HEK293T (cell line): ENCODE measurements around the gene LYRM4.

Source experiments
- CTCF ChIA-PET: fragments of 350-600 bp; formaldehyde crosslinking; extraction: SDS; loops from one replicate; lab custom pipeline; 2021; ENCODE audit warnings: antibody characterized with exemption, inconsistent platforms; lab: Yijun Ruan, JAX
- POLR2A ChIA-PET: fragments of 350-600 bp; formaldehyde crosslinking; extraction: SDS; loops from one replicate; lab custom pipeline; 2020; ENCODE audit warnings: antibody characterized with exemption, inconsistent platforms; lab: Yijun Ruan, JAX
- DNase-seq: peaks from one replicate; pipeline ENCODE4 v3.0.0; 2012; ENCODE audit warnings: mixed read lengths; ENCODE audit errors: extremely low spot score
- ARNT ChIP-seq: fragments of 450-650 bp; IDR thresholded peaks from 2 replicates; pipeline ENCODE4 v1.6.1; 2017; ENCODE audit warnings: mild to moderate bottlenecking
- BHLHE40 ChIP-seq: fragments of 450-650 bp; IDR thresholded peaks from 2 replicates; pipeline ENCODE4 v1.6.1; 2016; ENCODE audit warnings: mild to moderate bottlenecking, moderate library complexity, borderline replicate concordance
- CTBP1 ChIP-seq: fragments of 450-650 bp; IDR thresholded peaks from 2 replicates; pipeline ENCODE4 v1.6.1; 2016; ENCODE audit warnings: borderline replicate concordance
- ELF4 ChIP-seq: fragments of 450-650 bp; IDR thresholded peaks from 2 replicates; pipeline ENCODE4 v1.6.1; 2017; ENCODE audit warnings: antibody characterized with exemption
- FOXA1 ChIP-seq: fragments of 450-650 bp; IDR thresholded peaks from 2 replicates; pipeline ENCODE4 v1.6.1; 2016; ENCODE audit warnings: mild to moderate bottlenecking
- FOXK2 ChIP-seq: fragments of 450-650 bp; IDR thresholded peaks from 2 replicates; pipeline ENCODE4 v1.6.1; 2016; ENCODE audit warnings: mild to moderate bottlenecking
- FOXM1 ChIP-seq: fragments of 450-650 bp; IDR thresholded peaks from 2 replicates; pipeline ENCODE4 v1.6.1; 2017; ENCODE audit warnings: mild to moderate bottlenecking, borderline replicate concordance
- HDGF ChIP-seq: fragments of 450-650 bp; IDR thresholded peaks from 2 replicates; pipeline ENCODE4 v1.6.1; 2017; ENCODE audit warnings: antibody characterized with exemption, borderline replicate concordance
- L3MBTL2 ChIP-seq: fragments of 450-650 bp; conservative IDR thresholded peaks from 2 replicates; pipeline ENCODE4 v1.6.1; 2016; ENCODE audit warnings: mild to moderate bottlenecking
- LEF1 ChIP-seq: fragments of 450-650 bp; IDR thresholded peaks from 2 replicates; pipeline ENCODE4 v1.6.1; 2017; ENCODE audit warnings: mild to moderate bottlenecking, borderline replicate concordance
- NFRKB ChIP-seq: fragments of 450-650 bp; IDR thresholded peaks from 2 replicates; pipeline ENCODE4 v1.6.1; 2016; ENCODE audit warnings: mild to moderate bottlenecking, moderate library complexity
- SP1 ChIP-seq: fragments of 450-650 bp; IDR thresholded peaks from 2 replicates; pipeline ENCODE4 v1.6.1; 2017
- SUZ12 ChIP-seq: fragments of 450-650 bp; IDR thresholded peaks from 2 replicates; pipeline ENCODE4 v1.6.1; 2016; ENCODE audit warnings: mild to moderate bottlenecking
- TARDBP ChIP-seq: fragments of 450-650 bp; IDR thresholded peaks from 2 replicates; pipeline ENCODE4 v1.6.1; 2016
- ZNF384 ChIP-seq: fragments of 450-650 bp; IDR thresholded peaks from 2 replicates; pipeline ENCODE4 v1.6.1; 2016
- TF ChIP-seq, protein P1 (sequence below): fragments of 450-650 bp; IDR thresholded peaks from 2 replicates; pipeline ENCODE4 v1.6.1; 2016

Gene LYRM4

DNA sequence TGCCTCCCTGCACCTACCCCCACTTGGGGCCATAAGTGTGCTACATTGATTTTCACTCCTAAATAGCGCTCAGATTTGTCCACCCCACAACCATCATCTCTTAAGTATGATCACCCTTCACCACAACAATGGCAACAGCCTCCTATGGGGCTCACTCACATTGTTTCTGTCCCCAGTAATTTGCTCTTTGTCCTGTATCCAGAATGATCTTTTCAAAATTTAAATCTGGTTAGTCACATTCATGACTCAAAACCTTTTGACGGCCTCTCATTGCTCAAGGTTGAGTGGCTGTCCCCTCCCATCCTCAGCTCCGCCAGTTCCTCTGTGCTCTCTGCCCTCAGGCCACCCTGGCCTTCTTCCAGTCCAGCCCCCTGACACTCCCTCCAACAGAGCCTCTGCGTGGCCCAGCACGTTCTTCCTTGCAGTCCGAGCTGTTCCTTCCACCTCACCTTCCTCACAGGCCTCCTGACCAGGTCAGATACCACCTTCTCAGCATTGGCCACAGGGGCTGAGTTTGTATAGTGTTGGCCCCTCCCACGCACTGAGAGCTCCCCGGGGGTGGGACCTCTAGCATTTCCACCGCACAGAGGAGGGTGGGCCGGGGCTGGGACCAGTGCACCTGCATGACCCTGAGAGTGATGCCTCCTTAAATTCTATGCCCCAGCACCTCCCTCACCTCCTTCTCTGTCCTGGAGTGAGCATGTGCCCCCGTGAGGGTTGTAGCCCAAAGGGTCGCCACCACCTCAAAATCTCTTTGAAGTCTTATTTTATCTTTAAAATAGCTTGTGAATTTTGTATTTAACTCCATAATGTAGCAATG lies 178.1 kb downstream of the LYRM4 start:
- CTCF ChIA-PET = no interaction called here

DNA sequence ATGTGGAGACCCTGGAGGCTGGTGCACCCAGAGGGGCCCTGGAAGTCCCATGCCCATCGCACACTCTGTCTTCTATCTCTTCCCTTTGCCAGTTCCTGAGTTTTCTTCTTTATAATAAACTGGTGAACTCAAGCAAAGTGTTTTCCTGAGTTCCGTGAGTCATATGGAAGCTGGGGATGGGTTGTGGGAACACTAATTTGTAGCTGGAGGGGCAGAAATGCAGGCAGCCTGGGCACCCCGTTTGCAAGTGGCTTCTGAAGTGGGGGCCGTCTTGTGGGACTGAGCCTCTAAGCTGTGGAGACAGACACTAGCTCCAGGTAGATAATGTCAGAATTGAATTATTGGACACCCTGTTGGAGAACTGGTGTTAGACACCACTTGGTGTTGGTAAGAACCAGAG lies 178.8 kb downstream of the LYRM4 start:
- ChIA-PET POLR2A (no interaction called here), CTCF (no interaction called here)
- TF ChIP-seq FOXA1 (no peak), NFRKB (no peak), FOXK2 (no peak), SUZ12 (no peak), SP1 (no peak), ELF4 (no peak), BHLHE40 (no peak), ZNF384 (no peak), CTBP1 (no peak), HDGF (no peak), LEF1 (no peak), ARNT (no peak)
- TF ChIP-seq, protein P1, sequence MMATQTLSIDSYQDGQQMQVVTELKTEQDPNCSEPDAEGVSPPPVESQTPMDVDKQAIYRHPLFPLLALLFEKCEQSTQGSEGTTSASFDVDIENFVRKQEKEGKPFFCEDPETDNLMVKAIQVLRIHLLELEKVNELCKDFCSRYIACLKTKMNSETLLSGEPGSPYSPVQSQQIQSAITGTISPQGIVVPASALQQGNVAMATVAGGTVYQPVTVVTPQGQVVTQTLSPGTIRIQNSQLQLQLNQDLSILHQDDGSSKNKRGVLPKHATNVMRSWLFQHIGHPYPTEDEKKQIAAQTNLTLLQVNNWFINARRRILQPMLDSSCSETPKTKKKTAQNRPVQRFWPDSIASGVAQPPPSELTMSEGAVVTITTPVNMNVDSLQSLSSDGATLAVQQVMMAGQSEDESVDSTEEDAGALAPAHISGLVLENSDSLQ = no peak
- no peak for DNase-seq

More for the DNA sequence above, 178.1 kb downstream of the LYRM4 start:
- TF ChIP-seq HDGF (no peak), L3MBTL2 (no peak), FOXK2 (no peak), FOXA1 (no peak), LEF1 (no peak), TARDBP (no peak), SUZ12 (no peak), BHLHE40 (no peak), ARNT (no peak), CTBP1 (no peak), ELF4 (no peak), ZNF384 (no peak), FOXM1 (no peak), NFRKB (no peak), SP1 (no peak)
- TF ChIP-seq, protein P1 = no peak
- POLR2A ChIA-PET = no interaction called here
- DNase-seq = no peak

DNA sequence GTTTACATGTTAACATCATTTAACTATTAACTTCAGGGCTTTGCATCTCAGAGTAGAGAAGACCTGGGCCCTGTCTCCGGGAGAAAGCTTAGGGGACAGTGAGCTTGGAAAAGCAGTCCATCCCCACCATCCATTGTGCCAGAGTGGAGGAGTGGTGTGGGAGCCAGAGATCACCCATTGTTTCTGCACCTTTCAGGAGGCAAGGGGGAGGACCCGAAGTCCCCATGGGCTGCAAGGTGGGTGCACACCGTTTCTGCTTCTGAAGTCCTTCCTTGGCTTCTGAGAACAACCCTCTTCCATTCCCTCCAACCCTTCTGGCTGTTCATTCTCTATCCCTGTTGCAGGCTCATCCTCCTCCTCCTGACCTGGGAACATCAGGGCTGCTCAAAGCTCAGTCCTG lies 179.6 kb downstream of the LYRM4 start:
- POLR2A ChIA-PET = no interaction called here
- no peak for TF ChIP-seq ARNT
- TF ChIP-seq FOXA1 = no peak
- no peak for TF ChIP-seq FOXK2
- no peak for TF ChIP-seq CTBP1
- TF ChIP-seq LEF1 = no peak
- TF ChIP-seq TARDBP = no peak
- TF ChIP-seq, protein P1 = no peak
- no peak for TF ChIP-seq ELF4
- TF ChIP-seq ZNF384 = no peak
- no peak for TF ChIP-seq FOXM1
- no peak for TF ChIP-seq HDGF
- TF ChIP-seq L3MBTL2 = no peak
- CTCF ChIA-PET = no interaction called here

DNA sequence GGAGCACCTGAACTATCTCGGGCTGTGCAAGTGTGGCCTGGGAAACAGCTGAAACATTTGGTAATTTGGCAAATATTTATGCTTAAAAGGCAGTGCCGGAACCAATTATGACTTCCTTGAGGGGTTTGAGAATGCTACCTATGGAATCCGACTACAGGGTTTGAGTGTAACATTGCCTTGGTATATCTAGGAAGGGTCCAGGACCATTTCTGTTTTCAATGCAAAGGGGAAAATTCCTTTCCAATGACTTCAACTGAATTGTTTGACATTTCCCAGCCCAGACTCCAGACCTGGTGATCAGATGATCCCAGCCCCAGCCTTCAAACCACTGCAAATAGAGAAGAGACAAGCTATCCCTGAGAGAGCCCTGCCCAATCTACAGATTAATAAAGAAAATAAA lies 180.2 kb downstream of the LYRM4 start:
- CTCF ChIA-PET = no interaction called here
- no peak for DNase-seq
- no peak for TF ChIP-seq LEF1
- no peak for TF ChIP-seq ZNF384
- TF ChIP-seq ARNT = no peak
- no peak for TF ChIP-seq NFRKB
- no peak for TF ChIP-seq HDGF
- no peak for TF ChIP-seq TARDBP
- no peak for TF ChIP-seq FOXK2
- no peak for TF ChIP-seq ELF4
- TF ChIP-seq FOXA1 = no peak
- no peak for TF ChIP-seq CTBP1
- no peak for TF ChIP-seq L3MBTL2
- no peak for TF ChIP-seq BHLHE40
- TF ChIP-seq SUZ12 = no peak
- TF ChIP-seq FOXM1 = no peak
- TF ChIP-seq, protein P1 = no peak
- TF ChIP-seq SP1 = no peak
- POLR2A ChIA-PET = no interaction called here

More for the DNA sequence above, 179.6 kb downstream of the LYRM4 start:
- no peak for DNase-seq

DNA sequence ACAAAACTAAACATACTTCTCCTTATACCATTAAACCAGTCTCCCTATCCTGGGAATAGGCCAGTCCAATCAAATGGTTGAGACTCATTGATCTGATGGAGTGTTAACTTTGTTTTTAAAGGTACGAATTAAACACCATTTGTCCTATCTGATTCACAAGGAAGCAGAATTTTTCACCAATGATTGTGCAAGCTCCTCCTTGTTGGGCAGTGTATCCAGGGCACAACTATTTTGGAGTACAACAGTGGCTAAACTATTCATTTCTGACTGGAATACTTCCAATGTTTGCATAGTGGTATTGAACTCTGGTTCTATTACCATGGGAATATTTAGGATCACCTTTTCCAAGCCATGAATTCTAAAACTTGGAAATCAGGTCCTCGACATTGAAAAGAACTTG lies 181.1 kb downstream of the LYRM4 start:
- TF ChIP-seq NFRKB (no peak), SUZ12 (no peak), FOXM1 (no peak), ARNT (no peak), HDGF (no peak), FOXA1 (no peak), TARDBP (no peak), CTBP1 (no peak), ZNF384 (no peak), SP1 (no peak), BHLHE40 (no peak), L3MBTL2 (no peak), FOXK2 (no peak)
- TF ChIP-seq, protein P1 = no peak
- POLR2A ChIA-PET = no interaction called here
- CTCF ChIA-PET = no interaction called here
- DNase-seq = no peak
